Measurements from ENCODE around the gene SURF6. TPM values are rescaled to one million over a fixed set of nuclear protein-coding genes. Genes with fewer than 3 reads are reported as not detected.
"Not testable (repeated sequence)": the region's sequence is repeated elsewhere in the genome, so short reads cannot be mapped to it uniquely, and the experiment has no call there.

The SURF6 gene
- total RNA-seq, 1 donor from 2014 or later, result 21.7 TPM

- no peak for DNase-seq (ENCODE audit: low spot score)
- Mint-ChIP-seq H3K4me3 (ENCODE audit: unreplicated experiment) (no peak overlapping the region), H3K27me3 (ENCODE audit: unreplicated experiment) (peaks cover 3% of the 10 kb centered on the region), H3K4me1 (ENCODE audit: unreplicated experiment) (no peaks in the 10 kb centered on the region), H3K36me3 (ENCODE audit: low read depth, unreplicated experiment) (no peaks in the 10 kb centered on the region), H3K27ac (ENCODE audit: unreplicated experiment) (no peak overlapping the region), H3K9me3 (ENCODE audit: unreplicated experiment) (peaks cover 2% of the 10 kb centered on the region)
- TF ChIP-seq, protein P1, sequence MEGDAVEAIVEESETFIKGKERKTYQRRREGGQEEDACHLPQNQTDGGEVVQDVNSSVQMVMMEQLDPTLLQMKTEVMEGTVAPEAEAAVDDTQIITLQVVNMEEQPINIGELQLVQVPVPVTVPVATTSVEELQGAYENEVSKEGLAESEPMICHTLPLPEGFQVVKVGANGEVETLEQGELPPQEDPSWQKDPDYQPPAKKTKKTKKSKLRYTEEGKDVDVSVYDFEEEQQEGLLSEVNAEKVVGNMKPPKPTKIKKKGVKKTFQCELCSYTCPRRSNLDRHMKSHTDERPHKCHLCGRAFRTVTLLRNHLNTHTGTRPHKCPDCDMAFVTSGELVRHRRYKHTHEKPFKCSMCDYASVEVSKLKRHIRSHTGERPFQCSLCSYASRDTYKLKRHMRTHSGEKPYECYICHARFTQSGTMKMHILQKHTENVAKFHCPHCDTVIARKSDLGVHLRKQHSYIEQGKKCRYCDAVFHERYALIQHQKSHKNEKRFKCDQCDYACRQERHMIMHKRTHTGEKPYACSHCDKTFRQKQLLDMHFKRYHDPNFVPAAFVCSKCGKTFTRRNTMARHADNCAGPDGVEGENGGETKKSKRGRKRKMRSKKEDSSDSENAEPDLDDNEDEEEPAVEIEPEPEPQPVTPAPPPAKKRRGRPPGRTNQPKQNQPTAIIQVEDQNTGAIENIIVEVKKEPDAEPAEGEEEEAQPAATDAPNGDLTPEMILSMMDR (IDR thresholded peaks at IDR 0.05; ENCODE audit: unreplicated experiment), result no peak
These were observed 31.3 kb downstream of the SURF6 start for GRCh38 chr9:133304477-133305377.

DNA sequence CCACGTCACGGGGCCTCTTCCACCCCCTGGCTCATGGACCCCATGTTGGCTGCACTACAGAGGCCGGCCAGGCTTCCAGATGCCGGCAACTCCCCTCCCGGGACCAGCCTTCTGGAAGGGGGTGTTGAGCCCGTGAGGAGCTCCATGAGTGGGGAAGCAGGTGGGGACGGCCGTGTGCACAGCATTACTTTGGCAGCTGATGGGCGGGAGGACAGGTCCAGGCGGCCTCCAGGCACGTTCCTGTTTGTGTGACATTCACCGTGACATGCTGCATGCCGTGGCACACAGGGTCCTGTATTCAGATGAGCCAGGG is 31.9 kb downstream of the SURF6 start:
- no peak for DNase-seq (ENCODE audit: low spot score)
- TF ChIP-seq, protein P1 (IDR thresholded peaks at IDR 0.05; ENCODE audit: unreplicated experiment), result no peak
- Mint-ChIP-seq H3K9me3 (ENCODE audit: unreplicated experiment) (no peaks in the 10 kb centered on the region), H3K4me1 (ENCODE audit: unreplicated experiment) (no peaks in the 10 kb centered on the region), H3K27ac (ENCODE audit: unreplicated experiment) (no peak overlapping the region), H3K36me3 (ENCODE audit: low read depth, unreplicated experiment) (no peaks in the 10 kb centered on the region), H3K4me3 (ENCODE audit: unreplicated experiment) (no peak overlapping the region), H3K27me3 (ENCODE audit: unreplicated experiment) (peaks cover 3% of the 10 kb centered on the region)

GRCh38 chr9:133303266-133304157 is 32.5 kb downstream of the SURF6 start:
- H3K4me3 Mint-ChIP-seq (ENCODE audit: unreplicated experiment), result no peak overlapping the region
- H3K27ac Mint-ChIP-seq (ENCODE audit: unreplicated experiment), result no peak overlapping the region
- DNase-seq (ENCODE audit: low spot score), result no peak
- no peaks in the 10 kb centered on the region for H3K9me3 Mint-ChIP-seq (ENCODE audit: unreplicated experiment)
- H3K4me1 Mint-ChIP-seq (ENCODE audit: unreplicated experiment), result no peaks in the 10 kb centered on the region
- H3K36me3 Mint-ChIP-seq (ENCODE audit: low read depth, unreplicated experiment), result no peaks in the 10 kb centered on the region
- TF ChIP-seq, protein P1 (IDR thresholded peaks at IDR 0.05; ENCODE audit: unreplicated experiment), result no peak
- peaks cover 3% of the 10 kb centered on the region for H3K27me3 Mint-ChIP-seq (ENCODE audit: unreplicated experiment)

DNA sequence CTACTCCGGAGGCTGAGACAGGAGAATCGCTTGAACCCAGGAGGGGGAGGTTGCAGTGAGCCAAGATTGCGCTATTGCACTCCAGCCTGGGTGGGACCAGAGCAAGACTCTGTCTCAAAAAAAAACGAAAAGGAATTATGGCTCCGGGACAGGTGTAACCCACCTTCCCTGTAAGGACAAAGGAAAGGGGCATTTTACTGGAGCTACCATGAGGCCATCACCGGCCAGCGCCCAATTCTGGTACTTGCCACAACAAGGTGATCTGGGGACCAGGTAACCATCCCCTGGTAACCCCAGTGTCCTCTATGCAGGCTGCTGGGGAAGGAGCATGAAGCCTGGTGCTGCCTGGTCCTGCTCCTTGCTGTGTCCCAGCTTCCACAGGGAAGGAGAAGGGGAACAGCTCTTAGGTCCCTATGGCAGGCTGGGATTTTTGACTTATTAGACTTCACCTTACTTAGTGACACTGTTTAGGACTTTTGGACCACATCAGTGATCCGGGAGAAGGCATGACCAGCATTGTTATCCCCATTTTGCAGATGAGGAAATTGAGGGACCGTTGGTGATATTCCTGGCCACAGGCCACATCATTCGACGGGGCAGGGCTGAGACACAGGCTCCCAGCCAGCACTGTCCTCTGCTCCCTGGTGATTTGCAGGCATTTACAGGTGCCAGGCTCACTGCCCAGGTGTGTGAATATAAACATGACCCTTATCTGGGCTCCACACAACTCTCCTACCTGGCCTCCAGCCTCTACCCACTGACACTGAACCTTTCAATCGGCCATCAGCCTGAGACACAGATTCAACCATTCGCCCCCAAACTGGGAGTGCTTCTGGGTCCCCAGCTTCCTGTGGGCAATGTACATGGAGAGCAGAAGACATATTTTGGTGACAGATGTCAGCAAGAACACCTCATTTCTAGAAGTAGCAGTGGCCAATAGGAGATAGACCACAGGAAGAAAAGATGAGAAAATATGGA is 34.4 kb downstream of the SURF6 start:
- Mint-ChIP-seq H3K27me3 (ENCODE audit: unreplicated experiment) (peaks cover 1% of the 10 kb centered on the region), H3K9me3 (ENCODE audit: unreplicated experiment) (no peaks in the 10 kb centered on the region), H3K27ac (ENCODE audit: unreplicated experiment) (no peak overlapping the region), H3K4me3 (ENCODE audit: unreplicated experiment) (no peak overlapping the region), H3K36me3 (ENCODE audit: low read depth, unreplicated experiment) (no peaks in the 10 kb centered on the region), H3K4me1 (ENCODE audit: unreplicated experiment) (no peaks in the 10 kb centered on the region)
- TF ChIP-seq, protein P1 (IDR thresholded peaks at IDR 0.05; ENCODE audit: unreplicated experiment), result no peak
- no peak for DNase-seq (ENCODE audit: low spot score)

DNA sequence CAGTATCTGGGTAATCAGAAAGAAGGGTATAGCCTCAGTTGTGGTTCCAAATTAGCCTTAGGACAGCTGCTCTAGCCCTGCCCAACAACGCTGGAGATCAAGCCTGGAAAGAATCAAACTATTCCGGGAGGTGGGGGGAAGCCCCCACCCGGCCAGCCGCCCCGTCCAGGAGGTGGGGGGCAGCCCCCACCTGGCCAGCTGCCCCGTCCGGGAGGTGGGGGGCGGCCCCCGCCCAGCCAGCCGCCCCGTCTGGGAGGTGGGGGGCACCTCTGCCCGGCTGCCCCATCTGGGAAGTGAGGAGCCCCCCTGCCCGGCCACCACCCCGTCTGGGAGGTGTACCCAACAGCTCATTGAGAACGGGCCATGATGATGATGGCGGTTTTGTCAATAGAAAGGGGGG is 36.0 kb downstream of the SURF6 start:
- H3K36me3 Mint-ChIP-seq (ENCODE audit: low read depth, unreplicated experiment); H3K27me3 Mint-ChIP-seq (ENCODE audit: unreplicated experiment); H3K9me3 Mint-ChIP-seq (ENCODE audit: unreplicated experiment): not testable (repeated sequence)

More for the DNA sequence above, 36.0 kb downstream of the SURF6 start:
- not testable (repeated sequence) for H3K4me3 Mint-ChIP-seq (ENCODE audit: unreplicated experiment); DNase-seq (ENCODE audit: low spot score); H3K27ac Mint-ChIP-seq (ENCODE audit: unreplicated experiment); H3K4me1 Mint-ChIP-seq (ENCODE audit: unreplicated experiment)

Measured in endothelial cell (in vitro differentiated cells).